Measurements from ENCODE around the gene COL4A4.

COL4A4 gene

GRCh38 chr2:227004482-227004881, 159.5 kb downstream of the COL4A4 start:
- Histone ChIP-seq H3K9me3 (ENCODE audit: control extremely low read depth in 1 of 5, control insufficient read depth in 4 of 5, insufficient read depth in 2 of 5, low read depth in 1 of 5, low read length in 4 of 5) (no peaks in the 10 kb centered on the region), H3K27ac (ENCODE audit: insufficient read depth in 1 of 2, low read depth in 1 of 2, low read length in 2 of 2, poor library complexity in 1 of 2, severe bottlenecking in 2 of 2) (no peak overlapping the region), H3K36me3 (ENCODE audit: control insufficient read depth in 4 of 4, insufficient read depth in 4 of 4, low read length in 3 of 4) (peaks cover 0 to 4% (median 0%) of the 10 kb centered on the region in 4 experiments), H3K4me3 (ENCODE audit: control insufficient read depth in 1 of 7, extremely low read depth in 1 of 7, insufficient read depth in 4 of 7, low read depth in 2 of 7, low read length in 6 of 7) (no peak overlapping the region), H3K4me1 (ENCODE audit: control extremely low read depth in 1 of 4, control insufficient read depth in 4 of 4, insufficient read depth in 4 of 4, low read length in 3 of 4) (no peaks in the 10 kb centered on the region), H3K27me3 (replicated peaks in 2 of 5; ENCODE audit: control insufficient read depth in 4 of 5, insufficient read depth in 5 of 5, low read length in 4 of 5) (no peaks in the 10 kb centered on the region)
- 95% methylated on average over 6 of the region's 6 CpGs for WGBS (ENCODE audit: insufficient coverage)
- DNase-seq, result no peak
- ChIA-PET CTCF (no interaction called here), POLR2A (no interaction called here)

GRCh38 chr2:227000123-227000522, 163.9 kb downstream of the COL4A4 start:
- no peaks in the 10 kb centered on the region for H3K4me1 ChIP-seq (ENCODE audit: control extremely low read depth in 1 of 4, control insufficient read depth in 4 of 4, insufficient read depth in 4 of 4, low read length in 3 of 4)
- DNase-seq, result no peak
- H3K27ac ChIP-seq (ENCODE audit: insufficient read depth in 1 of 2, low read depth in 1 of 2, low read length in 2 of 2, poor library complexity in 1 of 2, severe bottlenecking in 2 of 2), result no peak overlapping the region
- H3K9me3 ChIP-seq (ENCODE audit: control extremely low read depth in 1 of 5, control insufficient read depth in 4 of 5, insufficient read depth in 2 of 5, low read depth in 1 of 5, low read length in 4 of 5), result no peaks in the 10 kb centered on the region
- ChIA-PET CTCF (no interaction called here), POLR2A (no interaction called here)
- no peaks in the 10 kb centered on the region for H3K27me3 ChIP-seq (replicated peaks in 2 of 5; ENCODE audit: control insufficient read depth in 4 of 5, insufficient read depth in 5 of 5, low read length in 4 of 5)
- H3K4me3 ChIP-seq (ENCODE audit: control insufficient read depth in 1 of 7, extremely low read depth in 1 of 7, insufficient read depth in 4 of 7, low read depth in 2 of 7, low read length in 6 of 7), result no peak overlapping the region
- H3K36me3 ChIP-seq (ENCODE audit: control insufficient read depth in 4 of 4, insufficient read depth in 4 of 4, low read length in 3 of 4), result peaks cover 0 to 12% (median 5%) of the 10 kb centered on the region in 4 experiments
- WGBS (ENCODE audit: insufficient coverage), result 92% methylated on average over 2 of the region's 2 CpGs

GRCh38 chr2:226999661-227000060, 164.3 kb downstream of the COL4A4 start:
- Histone ChIP-seq H3K4me1 (ENCODE audit: control extremely low read depth in 1 of 4, control insufficient read depth in 4 of 4, insufficient read depth in 4 of 4, low read length in 3 of 4) (no peaks in the 10 kb centered on the region), H3K27ac (ENCODE audit: insufficient read depth in 1 of 2, low read depth in 1 of 2, low read length in 2 of 2, poor library complexity in 1 of 2, severe bottlenecking in 2 of 2) (no peak overlapping the region), H3K9me3 (ENCODE audit: control extremely low read depth in 1 of 5, control insufficient read depth in 4 of 5, insufficient read depth in 2 of 5, low read depth in 1 of 5, low read length in 4 of 5) (no peaks in the 10 kb centered on the region), H3K27me3 (replicated peaks in 2 of 5; ENCODE audit: control insufficient read depth in 4 of 5, insufficient read depth in 5 of 5, low read length in 4 of 5) (no peaks in the 10 kb centered on the region), H3K36me3 (ENCODE audit: control insufficient read depth in 4 of 4, insufficient read depth in 4 of 4, low read length in 3 of 4) (peaks cover 0 to 12% (median 5%) of the 10 kb centered on the region in 4 experiments), H3K4me3 (ENCODE audit: control insufficient read depth in 1 of 7, extremely low read depth in 1 of 7, insufficient read depth in 4 of 7, low read depth in 2 of 7, low read length in 6 of 7) (no peak overlapping the region)
- ChIA-PET CTCF (no interaction called here), POLR2A (no interaction called here)
- DNase-seq, result no peak
- WGBS (ENCODE audit: insufficient coverage), result no CpG with 5 or more reads among the region's 2 CpGs

- WGBS (ENCODE audit: insufficient coverage), result 89% methylated on average over 15 of the region's 15 CpGs
- ChIA-PET CTCF (no interaction called here), POLR2A (no interaction called here)
- no peak for DNase-seq
- Histone ChIP-seq H3K9me3 (ENCODE audit: control extremely low read depth in 1 of 5, control insufficient read depth in 4 of 5, insufficient read depth in 2 of 5, low read depth in 1 of 5, low read length in 4 of 5) (no peaks in the 10 kb centered on the region), H3K36me3 (ENCODE audit: control insufficient read depth in 4 of 4, insufficient read depth in 4 of 4, low read length in 3 of 4) (peaks cover 0 to 10% (median 5%) of the 10 kb centered on the region in 4 experiments), H3K4me3 (ENCODE audit: control insufficient read depth in 1 of 7, extremely low read depth in 1 of 7, insufficient read depth in 4 of 7, low read depth in 2 of 7, low read length in 6 of 7) (no peak overlapping the region), H3K27me3 (replicated peaks in 2 of 5; ENCODE audit: control insufficient read depth in 4 of 5, insufficient read depth in 5 of 5, low read length in 4 of 5) (no peaks in the 10 kb centered on the region), H3K27ac (ENCODE audit: insufficient read depth in 1 of 2, low read depth in 1 of 2, low read length in 2 of 2, poor library complexity in 1 of 2, severe bottlenecking in 2 of 2) (no peak overlapping the region), H3K4me1 (ENCODE audit: control extremely low read depth in 1 of 4, control insufficient read depth in 4 of 4, insufficient read depth in 4 of 4, low read length in 3 of 4) (no peaks in the 10 kb centered on the region)
Measured at GRCh38 chr2:226995625-226996041, 168.4 kb downstream of the COL4A4 start.

- ChIA-PET POLR2A (no interaction called here), CTCF (interaction anchor here (0.8 kb wide), 1 partner anchor 9 kb away, joined by 3 read pairs; no protein-coding TSS in a partner anchor)
- peak in 1 of 3 donors; percentile 13 for DNase-seq
- H3K27me3 ChIP-seq (replicated peaks in 2 of 5; ENCODE audit: control insufficient read depth in 4 of 5, insufficient read depth in 5 of 5, low read length in 4 of 5), result no peaks in the 10 kb centered on the region
- H3K4me3 ChIP-seq (ENCODE audit: control insufficient read depth in 1 of 7, extremely low read depth in 1 of 7, insufficient read depth in 4 of 7, low read depth in 2 of 7, low read length in 6 of 7), result no peak overlapping the region
- 100% methylated on average over 1 of the region's 4 CpGs for WGBS (ENCODE audit: insufficient coverage)
- H3K9me3 ChIP-seq (ENCODE audit: control extremely low read depth in 1 of 5, control insufficient read depth in 4 of 5, insufficient read depth in 2 of 5, low read depth in 1 of 5, low read length in 4 of 5), result no peaks in the 10 kb centered on the region
- no peak overlapping the region for H3K27ac ChIP-seq (ENCODE audit: insufficient read depth in 1 of 2, low read depth in 1 of 2, low read length in 2 of 2, poor library complexity in 1 of 2, severe bottlenecking in 2 of 2)
- no peaks in the 10 kb centered on the region for H3K4me1 ChIP-seq (ENCODE audit: control extremely low read depth in 1 of 4, control insufficient read depth in 4 of 4, insufficient read depth in 4 of 4, low read length in 3 of 4)
- H3K36me3 ChIP-seq (ENCODE audit: control insufficient read depth in 4 of 4, insufficient read depth in 4 of 4, low read length in 3 of 4), result peaks cover 0 to 8% (median 5%) of the 10 kb centered on the region in 4 experiments
Measured at GRCh38 chr2:226994775-226995174, 169.2 kb downstream of the COL4A4 start.

GRCh38 chr2:226993171-226993570, 170.8 kb downstream of the COL4A4 start:
- 100% methylated on average over 4 of the region's 4 CpGs for WGBS (ENCODE audit: insufficient coverage)
- no peaks in the 10 kb centered on the region for H3K27me3 ChIP-seq (replicated peaks in 2 of 5; ENCODE audit: control insufficient read depth in 4 of 5, insufficient read depth in 5 of 5, low read length in 4 of 5)
- POLR2A ChIA-PET, result no interaction called here
- CTCF ChIA-PET, result no interaction called here
- H3K36me3 ChIP-seq (ENCODE audit: control insufficient read depth in 4 of 4, insufficient read depth in 4 of 4, low read length in 3 of 4), result peaks cover 0 to 7% (median 3%) of the 10 kb centered on the region in 4 experiments
- H3K4me3 ChIP-seq (ENCODE audit: control insufficient read depth in 1 of 7, extremely low read depth in 1 of 7, insufficient read depth in 4 of 7, low read depth in 2 of 7, low read length in 6 of 7), result no peak overlapping the region
- no peak overlapping the region for H3K27ac ChIP-seq (ENCODE audit: insufficient read depth in 1 of 2, low read depth in 1 of 2, low read length in 2 of 2, poor library complexity in 1 of 2, severe bottlenecking in 2 of 2)
- no peaks in the 10 kb centered on the region for H3K4me1 ChIP-seq (ENCODE audit: control extremely low read depth in 1 of 4, control insufficient read depth in 4 of 4, insufficient read depth in 4 of 4, low read length in 3 of 4)
- no peak for DNase-seq
- no peaks in the 10 kb centered on the region for H3K9me3 ChIP-seq (ENCODE audit: control extremely low read depth in 1 of 5, control insufficient read depth in 4 of 5, insufficient read depth in 2 of 5, low read depth in 1 of 5, low read length in 4 of 5)

GRCh38 chr2:226991663-226992062, 172.3 kb downstream of the COL4A4 start:
- Histone ChIP-seq H3K9me3 (ENCODE audit: control extremely low read depth in 1 of 5, control insufficient read depth in 4 of 5, insufficient read depth in 2 of 5, low read depth in 1 of 5, low read length in 4 of 5) (no peaks in the 10 kb centered on the region), H3K4me3 (ENCODE audit: control insufficient read depth in 1 of 7, extremely low read depth in 1 of 7, insufficient read depth in 4 of 7, low read depth in 2 of 7, low read length in 6 of 7) (no peak overlapping the region), H3K4me1 (ENCODE audit: control extremely low read depth in 1 of 4, control insufficient read depth in 4 of 4, insufficient read depth in 4 of 4, low read length in 3 of 4) (no peaks in the 10 kb centered on the region), H3K36me3 (ENCODE audit: control insufficient read depth in 4 of 4, insufficient read depth in 4 of 4, low read length in 3 of 4) (peaks cover 0 to 7% (median 4%) of the 10 kb centered on the region in 4 experiments), H3K27ac (ENCODE audit: insufficient read depth in 1 of 2, low read depth in 1 of 2, low read length in 2 of 2, poor library complexity in 1 of 2, severe bottlenecking in 2 of 2) (no peak overlapping the region), H3K27me3 (replicated peaks in 2 of 5; ENCODE audit: control insufficient read depth in 4 of 5, insufficient read depth in 5 of 5, low read length in 4 of 5) (no peaks in the 10 kb centered on the region)
- 90% methylated on average over 2 of the region's 2 CpGs for WGBS (ENCODE audit: insufficient coverage)
- CTCF ChIA-PET, result interaction anchor here (0.5 to 1.1 kb wide), 3 partner anchors 34 to 1322 kb away, joined by 3 to 4 read pairs (median 3); no protein-coding TSS in a partner anchor
- no peak for DNase-seq
- POLR2A ChIA-PET, result no interaction called here
